GM23248 (cell line): Measurements from ENCODE around the gene PHPT1. TPM values are rescaled to one million over a fixed set of nuclear protein-coding genes. Genes with fewer than 3 reads are reported as not detected.

Source experiments
- DNase-seq: peaks from one replicate; pipeline ENCODE4 v3.0.0-alpha.2; 2015
- H2AFZ ChIP-seq: fragments of 200-600 bp; sonication (generic); 2 replicates; pipeline ENCODE4 v1.6.1; 2016; ENCODE audit warnings: antibody characterized with exemption
- H3F3A ChIP-seq: fragments of 200-600 bp; sonication (generic); 2 replicates; pipeline ENCODE4 v1.6.1; 2016; ENCODE audit warnings: mild to moderate bottlenecking, antibody characterized with exemption, mixed run types; ENCODE audit not compliant: insufficient read depth
- H3K27ac ChIP-seq: fragments of 200-600 bp; sonication (generic); 2 replicates; pipeline ENCODE4 v1.5.1; 2016; ENCODE audit warnings: mild to moderate bottlenecking
- H3K27me3 ChIP-seq: fragments of 200-600 bp; sonication (generic); replicated peaks from 2 replicates; pipeline ENCODE4 v1.6.1; 2016; ENCODE audit warnings: mild to moderate bottlenecking; ENCODE audit not compliant: insufficient read depth
- H3K36me3 ChIP-seq: fragments of 200-600 bp; sonication (generic); 2 replicates; pipeline ENCODE4 v1.6.1; 2016; ENCODE audit warnings: low read depth, mild to moderate bottlenecking
- H3K4me1 ChIP-seq: fragments of 200-600 bp; sonication (generic); 2 replicates; pipeline ENCODE4 v1.6.1; 2016; ENCODE audit warnings: mild to moderate bottlenecking; ENCODE audit not compliant: insufficient read depth
- H3K4me2 ChIP-seq: fragments of 200-600 bp; sonication (generic); one replicate; pipeline ENCODE4 v1.6.1; 2016; ENCODE audit warnings: mild to moderate bottlenecking; ENCODE audit not compliant: unreplicated experiment
- H3K4me3 ChIP-seq: fragments of 200-600 bp; sonication (generic); 2 replicates; pipeline ENCODE4 v1.5.1; 2016; ENCODE audit warnings: mild to moderate bottlenecking
- H3K79me2 ChIP-seq: fragments of 200-600 bp; sonication (generic); 2 replicates; pipeline ENCODE4 v1.6.1; 2016; ENCODE audit warnings: mild to moderate bottlenecking; ENCODE audit not compliant: insufficient read depth
- H3K9ac ChIP-seq: fragments of 200-600 bp; sonication (generic); 2 replicates; pipeline ENCODE4 v1.6.1; 2016; ENCODE audit warnings: mild to moderate bottlenecking
- H3K9me2 ChIP-seq: fragments of 200-600 bp; sonication (generic); 2 replicates; pipeline ENCODE4 v1.6.1; 2016; ENCODE audit warnings: mixed run types, mild to moderate bottlenecking, moderate library complexity; ENCODE audit not compliant: insufficient read depth
- H3K9me3 ChIP-seq: fragments of 200-600 bp; sonication (generic); one replicate; pipeline ENCODE4 v1.6.1; 2017; ENCODE audit warnings: low read depth
- H4K20me1 ChIP-seq: fragments of 200-600 bp; sonication (generic); 2 replicates; pipeline ENCODE4 v1.6.0; 2016; ENCODE audit not compliant: insufficient read depth
- EZH2 ChIP-seq: fragments of 200-600 bp; sonication (generic); IDR thresholded peaks from 2 replicates; pipeline ENCODE4 v1.6.1; 2018; ENCODE audit warnings: antibody characterized with exemption, mild to moderate bottlenecking; ENCODE audit not compliant: insufficient read depth, poor library complexity, severe bottlenecking
- EZH2phosphoT487 ChIP-seq: fragments of 200-600 bp; sonication (generic); IDR thresholded peaks from 2 replicates; pipeline ENCODE4 v1.6.1; 2018; ENCODE audit warnings: antibody characterized with exemption, moderate library complexity, mild to moderate bottlenecking, low read depth; ENCODE audit not compliant: insufficient read depth
- WGBS, 2 experiments: methylation state at CpG; one replicate each; pipeline ENCODE4 v1.1.6; 2015 to 2017; ENCODE audit warnings: low lambda C conversion rate in 2 of 2, low coverage in 1 of 2; ENCODE audit errors: missing lambda C conversion rate in 2 of 2; 5-methylcytosine and 5-hydroxymethylcytosine counted together
- in situ Hi-C: fragments of 300-500 bp; cut with MboI; formaldehyde crosslinking; loops from 2 replicates; pipeline ENCODE4 v1.15.0; 2020
- polyA plus RNA-seq: library from polyadenylated mRNA; unstranded; fragments of >200 nt; fragmentation: Nextera tagmentation; extraction: Ambion mirVana; gene quantifications from 2 replicates; pipeline ENCODE4 v1.2.1, GENCODE V29; 2016
- total RNA-seq: library from RNA; depleted of rRNA; stranded (reverse); fragments of >200 nt; shearing (Covaris generic); gene quantifications from 2 replicates; pipeline ENCODE4 v1.2.3, GENCODE V29; 2014

Gene PHPT1
- total and polyA plus RNA-seq, 2 experiments from 2014 or later: 84.6 to 302 TPM

DNA sequence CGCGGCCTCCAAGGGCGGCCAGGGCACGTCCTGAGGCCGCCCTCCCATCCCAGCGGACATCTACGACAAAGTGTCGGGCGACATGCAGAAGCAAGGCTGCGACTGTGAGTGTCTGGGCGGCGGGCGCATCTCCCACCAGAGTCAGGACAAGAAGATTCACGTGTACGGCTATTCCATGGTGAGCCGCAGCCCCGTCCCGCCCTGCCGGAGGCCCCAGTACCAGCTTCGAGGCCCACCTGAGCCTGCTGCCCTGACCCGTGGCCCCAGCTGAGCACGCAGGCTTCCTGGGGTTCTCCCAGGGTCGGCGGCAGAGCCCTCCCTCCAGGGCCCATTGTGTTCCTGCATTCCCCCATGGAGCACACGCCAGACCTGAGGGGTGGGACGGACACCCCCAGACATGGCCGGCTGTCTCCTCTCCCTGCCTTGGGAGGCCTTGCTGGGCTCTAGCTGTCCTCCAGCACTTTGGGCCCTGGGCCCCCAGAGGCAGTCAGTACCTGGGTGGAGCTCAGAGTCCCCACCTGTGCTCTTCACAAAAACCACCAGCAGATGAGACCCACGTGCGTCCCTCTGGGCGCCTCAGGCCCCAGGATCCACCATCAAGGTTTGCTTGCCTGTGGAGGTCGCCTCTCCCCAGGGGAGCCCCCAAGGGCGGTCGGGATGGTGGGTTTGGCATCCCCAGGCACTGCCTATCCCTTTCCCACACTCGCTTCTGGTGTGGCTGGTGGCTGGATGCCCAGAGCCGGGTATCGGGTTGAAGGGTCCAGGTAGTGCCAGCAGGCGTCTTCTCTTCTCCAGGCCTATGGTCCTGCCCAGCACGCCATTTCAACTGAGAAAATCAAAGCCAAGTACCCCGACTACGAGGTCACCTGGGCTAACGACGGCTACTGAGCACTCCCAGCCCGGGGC is 1.0 kb downstream of the PHPT1 start:
- TF ChIP-seq EZH2phosphoT487 (no peak), EZH2 (no peak)
- Histone ChIP-seq H3K4me1 (no peaks in the 10 kb centered on the region), H3K9me2 (no peaks in the 10 kb centered on the region), H3F3A (no peaks in the 10 kb centered on the region), H3K4me3 (peak overlapping the region; percentile 84), H3K9me3 (no peaks in the 10 kb centered on the region), H3K27me3 (0 out of 2 replicates have a peak, but pooled peaks cover under 1% of the 10 kb centered on the region), H2AFZ (no peak overlapping the region), H3K79me2 (peaks cover 7% of the 10 kb centered on the region; the same call in 1 of the 2 replicates), H3K36me3 (no peaks in the 10 kb centered on the region), H3K4me2 (peak overlapping the region; percentile 89), H4K20me1 (no peaks in the 10 kb centered on the region), H3K27ac (peak overlapping the region; percentile 19; the same call in 1 of the 2 replicates), H3K9ac (peak overlapping the region; percentile 83)
- WGBS, 2 experiments: 43 to 46% methylated on average over 40 to 41 of the region's 43 CpGs
- in situ Hi-C loops: no loop called here
- no peak for DNase-seq

DNA sequence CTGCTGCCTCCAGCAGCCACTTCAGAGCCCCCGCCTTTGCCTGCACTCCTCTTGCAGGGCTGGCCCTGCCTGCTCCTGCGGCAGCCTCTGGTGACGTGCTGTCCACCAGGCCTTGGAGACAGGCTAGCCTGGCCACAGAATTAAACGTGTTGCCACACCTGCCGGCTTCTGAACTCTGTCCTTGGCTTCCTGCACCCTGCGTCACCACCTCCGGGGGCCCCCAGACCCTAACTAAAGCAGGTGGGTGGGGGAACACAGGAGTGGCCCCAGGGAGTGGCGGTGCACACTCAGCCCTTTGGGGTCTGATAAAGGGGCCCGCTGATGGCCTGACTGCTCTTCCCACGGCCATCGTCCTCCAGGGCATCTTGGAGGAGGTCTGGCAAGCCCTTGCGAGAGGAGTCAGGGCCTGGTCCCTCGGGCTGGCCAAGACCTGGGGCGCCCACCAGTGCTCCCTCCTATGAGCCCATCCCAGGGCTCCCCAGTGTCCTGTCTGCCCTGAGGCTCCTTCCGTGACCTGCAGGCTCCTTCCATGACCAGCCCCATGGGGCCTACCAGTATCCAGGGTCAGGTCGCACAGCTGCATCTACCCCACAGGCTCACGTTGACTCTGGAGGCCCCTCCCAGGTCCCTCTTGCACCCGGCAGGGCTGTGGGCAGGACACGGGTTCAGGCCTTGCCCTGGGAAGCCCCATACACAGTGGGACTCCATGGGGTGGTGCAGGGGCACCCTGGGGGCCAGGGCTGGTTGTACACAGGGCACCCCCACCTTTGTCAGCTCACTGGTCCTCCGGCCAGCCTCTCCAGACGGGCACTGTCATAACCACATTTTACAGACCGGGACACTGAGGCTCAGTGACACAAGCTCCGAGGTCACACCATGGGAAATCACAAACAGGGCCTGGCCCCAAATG is 1.9 kb downstream of the PHPT1 start:
- Histone ChIP-seq H3K36me3 (no peaks in the 10 kb centered on the region), H3K79me2 (peaks cover 7% of the 10 kb centered on the region; the same call in 1 of the 2 replicates), H3K27me3 (no peaks in the 10 kb centered on the region), H2AFZ (no peak overlapping the region), H3K4me2 (peak overlapping the region; percentile 89), H3F3A (no peaks in the 10 kb centered on the region), H3K4me1 (no peaks in the 10 kb centered on the region), H3K9ac (no peak overlapping the region; the same call in 1 of the 2 replicates), H3K27ac (no peak overlapping the region), H4K20me1 (no peaks in the 10 kb centered on the region), H3K9me2 (no peaks in the 10 kb centered on the region), H3K4me3 (no peak overlapping the region), H3K9me3 (no peaks in the 10 kb centered on the region)
- TF ChIP-seq EZH2 (no peak), EZH2phosphoT487 (no peak)
- in situ Hi-C loops: no loop called here
- WGBS, 2 experiments: 76 to 79% methylated on average over 23 of the region's 23 CpGs
- DNase-seq: no peak

DNA sequence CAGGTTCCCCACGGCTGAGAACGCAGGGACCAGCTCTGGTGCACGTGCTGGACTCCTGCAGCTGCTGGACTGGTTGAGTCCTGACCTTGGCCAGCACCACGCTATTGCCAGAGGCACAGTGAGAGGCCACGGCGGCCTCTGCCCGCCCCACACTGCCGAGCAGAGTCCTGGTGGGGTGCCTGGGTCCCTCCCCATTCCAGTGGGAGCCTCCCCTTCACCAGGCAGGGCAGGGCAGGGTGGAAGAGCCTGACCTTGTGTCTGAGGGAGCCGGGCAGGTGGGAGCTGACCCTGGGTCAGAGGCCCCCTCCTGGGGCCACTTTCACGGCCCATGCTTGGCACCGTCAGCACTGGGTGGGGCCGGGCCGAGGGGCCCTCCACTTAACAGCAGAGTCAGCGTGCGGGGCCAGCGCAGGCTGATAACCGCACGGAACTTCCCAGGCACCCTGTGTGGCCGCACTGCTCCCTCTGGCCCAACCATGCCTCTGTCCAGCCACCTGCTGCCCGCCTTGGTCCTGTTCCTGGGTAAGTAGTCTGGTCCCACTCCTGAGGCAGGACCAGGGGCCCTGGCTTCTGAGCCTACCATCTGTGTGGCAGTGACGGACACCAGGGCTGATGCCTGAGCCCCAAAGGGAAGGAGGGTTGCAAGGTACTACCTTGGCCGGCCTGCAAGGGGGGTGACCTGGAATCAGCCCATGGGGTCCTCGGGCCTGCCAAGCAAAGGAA is 2.9 kb downstream of the PHPT1 start, which contains the start of gene MAMDC4:
Gene MAMDC4 (plus strand): TSS at position 406 of the 723 bp plus-strand sequence. CDS start 71 bp downstream, at position 477.
- Histone ChIP-seq H3K79me2 (peaks cover 7% of the 10 kb centered on the region; the same call in 1 of the 2 replicates), H3F3A (no peaks in the 10 kb centered on the region), H3K4me3 (no peak within 1 kb of the TSS), H3K4me2 (no peak within 1 kb of the TSS), H3K27ac (no peak within 1 kb of the TSS), H3K27me3 (no peaks in the 10 kb centered on the region), H4K20me1 (no peaks in the 10 kb centered on the region), H3K36me3 (no peaks in the 10 kb centered on the region), H2AFZ (no peak within 1 kb of the TSS), H3K9me3 (no peaks in the 10 kb centered on the region), H3K4me1 (no peaks in the 10 kb centered on the region), H3K9ac (no peak within 1 kb of the TSS), H3K9me2 (no peaks in the 10 kb centered on the region)
- 70 to 73% methylated on average over 16 to 23 of the region's 23 CpGs for WGBS, 2 experiments
- in situ Hi-C loops: no loop called here
- no peak for DNase-seq
- no peak for TF ChIP-seq EZH2
- TF ChIP-seq EZH2phosphoT487: no peak
